HepG2 (cell line): ENCODE data around the gene CXXC5. TPM values are rescaled to one million over a fixed set of nuclear protein-coding genes. Genes with fewer than 3 reads are reported as not detected.

Source experiments
- ATAC-seq: fragments of 200-7000 bp; cut with Tn5 transposase; 3 replicates; pipeline ENCODE4 v1.9.1; 2020; ENCODE audit warnings: mild to moderate bottlenecking, moderate library complexity
- BruUV-seq: library from RNA; stranded (reverse); fragments of 400-500 nt; replicated peaks from 2 replicates; lab custom pipeline; 2021; lab: Mats Ljungman, UMichigan
- CTCF ChIA-PET: fragments of 300-600 bp; formaldehyde crosslinking; extraction: SDS; loops from one replicate; lab custom pipeline; 2021; ENCODE audit warnings: low total read pairs, inconsistent platforms, low intra/inter-chr PET ratio; lab: Yijun Ruan, JAX
- POLR2A ChIA-PET: fragments of 350-600 bp; sonication (Branson Sonifier 250); formaldehyde crosslinking; loops from one replicate; lab custom pipeline; 2020; ENCODE audit warnings: antibody characterized with exemption, inconsistent platforms; lab: Yijun Ruan, JAX
- DNase-seq: peaks from one replicate; pipeline ENCODE4 v3.0.0-alpha.2; 2015; ENCODE audit warnings: low spot score
- FAIRE-seq: peaks from 3 replicates; lab custom pipeline; 2011; peaks lifted over from hg19 to GRCh38; lab: Jason Lieb, UNC
- H2AFZ ChIP-seq: one replicate; pipeline ENCODE4 v1.6.1; 2011; ENCODE audit warnings: low read length, inconsistent platforms
- H3K27ac ChIP-seq: fragments of 300-600 bp; 3 replicates; pipeline ENCODE4 v1.8.0; 2011; ENCODE audit warnings: mixed run types, mild to moderate bottlenecking, mixed read lengths, low read length, inconsistent platforms; ENCODE audit not compliant: insufficient read depth; ENCODE audit errors: extremely low read length
- H3K27me3 ChIP-seq, 2 experiments: fragments of 200-600 bp in 1 of 2; 2 replicates in 1 of 2; 3 replicates in 1 of 2; pipeline versions ENCODE4 v1.6.0 to v1.8.0; 2011; ENCODE audit warnings: low read length in 2 of 2, mild to moderate bottlenecking in 2 of 2, moderate library complexity in 2 of 2, inconsistent platforms in 1 of 2; ENCODE audit not compliant: insufficient read depth in 2 of 2, control insufficient read depth in 1 of 2
- H3K36me3 ChIP-seq, 2 experiments: fragments of 200-600 bp in 1 of 2; replicated peaks in 1 of 2; 2 replicates in 1 of 2; 3 replicates in 1 of 2; pipeline versions ENCODE4 v1.5.1 to v1.8.0; 2011; ENCODE audit warnings: low read length in 2 of 2, inconsistent platforms in 1 of 2; ENCODE audit not compliant: insufficient read depth in 2 of 2, control insufficient read depth in 1 of 2
- H3K4me1 ChIP-seq: 2 replicates; pipeline ENCODE4 v1.5.1; 2012; ENCODE audit warnings: low read length, inconsistent platforms; ENCODE audit not compliant: insufficient read depth
- H3K4me2 ChIP-seq: 2 replicates; pipeline ENCODE4 v1.6.0; 2011; ENCODE audit warnings: low read depth, low read length, inconsistent platforms
- H3K4me3 ChIP-seq, 3 experiments: fragments of 200-600 bp in 1 of 3; sonication (generic), shearing (Covaris generic) in 1 of 3; replicated peaks in 1 of 3; 2 replicates each; pipeline ENCODE4 v1.5.1; 2011 to 2016; ENCODE audit warnings: low read length in 3 of 3, inconsistent platforms in 2 of 3, low read depth in 2 of 3, mild to moderate bottlenecking in 2 of 3, control low read depth in 1 of 3, mixed read lengths in 1 of 3; ENCODE audit not compliant: insufficient read depth in 1 of 3
- H3K79me2 ChIP-seq: one replicate; pipeline ENCODE4 v1.6.1; 2011; ENCODE audit warnings: low read length, inconsistent platforms; ENCODE audit not compliant: insufficient read depth
- H3K9ac ChIP-seq: 2 replicates; pipeline ENCODE4 v1.6.0; 2011; ENCODE audit warnings: mild to moderate bottlenecking, low read depth, low read length, inconsistent platforms; ENCODE audit not compliant: insufficient read depth
- H3K9me3 ChIP-seq: 2 replicates; pipeline ENCODE4 v1.5.1; 2012; ENCODE audit warnings: mild to moderate bottlenecking, low read length
- H4K20me1 ChIP-seq: 2 replicates; pipeline ENCODE4 v1.6.0; 2011; ENCODE audit warnings: inconsistent platforms, mild to moderate bottlenecking, low read length, moderate library complexity; ENCODE audit not compliant: insufficient read depth
- AGO2 ChIP-seq: fragments of 200-400 bp; formaldehyde crosslinking; optimal IDR thresholded peaks from 2 replicates; pipeline ENCODE3; 2017; ENCODE audit warnings: mild to moderate bottlenecking, low read depth, low read length, moderate library complexity
- HDAC6 ChIP-seq: fragments of 200-600 bp; sonication (generic); IDR thresholded peaks from 2 replicates; pipeline ENCODE4 v1.7.0; 2017; ENCODE audit warnings: mild to moderate bottlenecking, antibody characterized with exemption, low read length, low read depth
- HOXA3 ChIP-seq: sonication (generic); formaldehyde crosslinking; IDR thresholded peaks from 2 replicates; pipeline ENCODE4 v1.5.0; 2020; ENCODE audit warnings: missing genetic modification reagents
- KLF12 ChIP-seq: sonication (generic); formaldehyde crosslinking; IDR thresholded peaks from 2 replicates; pipeline ENCODE4 v1.4.0; 2020; ENCODE audit warnings: missing genetic modification reagents, borderline replicate concordance
- MTA3 ChIP-seq: sonication (generic); formaldehyde crosslinking; IDR thresholded peaks from 2 replicates; pipeline ENCODE4 v1.4.0; 2020; ENCODE audit warnings: missing genetic modification reagents
- SRSF1 ChIP-seq: fragments of 200-400 bp; formaldehyde crosslinking; optimal IDR thresholded peaks from 2 replicates; pipeline ENCODE3; 2017; ENCODE audit warnings: mild to moderate bottlenecking, low read depth, low read length, moderate library complexity
- TARDBP ChIP-seq: sonication (generic); formaldehyde crosslinking; IDR thresholded peaks from 2 replicates; pipeline ENCODE4 v1.8.0; 2022; ENCODE audit warnings: mild to moderate bottlenecking, missing genetic modification reagents
- TBX3 ChIP-seq: fragments of 450-650 bp; IDR thresholded peaks from 2 replicates; pipeline ENCODE4 v1.6.1; 2017; ENCODE audit warnings: antibody characterized with exemption, mild to moderate bottlenecking, inconsistent platforms, borderline replicate concordance
- ZMAT5 ChIP-seq: sonication (generic); formaldehyde crosslinking; IDR thresholded peaks from 2 replicates; pipeline ENCODE4 v1.5.0; 2020; ENCODE audit warnings: mild to moderate bottlenecking, low read depth, missing genetic modification reagents, borderline replicate concordance
- ZNF282 ChIP-seq: fragments of 450-650 bp; IDR thresholded peaks from 2 replicates; pipeline ENCODE4 v1.6.1; 2018; ENCODE audit not compliant: partially characterized antibody
- ZNF768 ChIP-seq: sonication (generic); formaldehyde crosslinking; IDR thresholded peaks from 2 replicates; pipeline ENCODE4 v1.4.0; 2020; ENCODE audit warnings: missing genetic modification reagents
- WGBS: methylation state at CpG from one replicate; pipeline ENCODE4 v1.1.6; 2017; ENCODE audit warnings: low lambda C conversion rate; 5-methylcytosine and 5-hydroxymethylcytosine counted together
- in situ Hi-C: cut with HindIII; loops from 2 replicates; pipeline ENCODE4 v1.10.0; 2017; ENCODE audit warnings: low pct_unique_long_range_greater_than_20kb; ENCODE audit not compliant: extremely low pct_ligation_motif_present
- intact Hi-C: fragments of 100-400 bp; cut with micrococcal nuclease; formaldehyde crosslinking; loops from one replicate; pipeline ENCODE4 v1.10.0; 2022; ENCODE audit not compliant: unreplicated experiment
- polyA plus RNA-seq, 8 experiments: library from polyadenylated mRNA; depleted of rRNA in 3 of 8; stranded (reverse) in 7 of 8; unstranded in 1 of 8; fragments of >200 nt; fragmentation: Illumina TruSeq in 4 of 8; extraction: Trizol in 4 of 8; gene quantifications; 2 replicates each; pipeline versions ENCODE4 v1.2.1 to v1.2.3, GENCODE V29; 2011 to 2016; ENCODE audit warnings: low read depth in 4 of 8, missing spikeins in 1 of 8, mixed read lengths in 1 of 8; ENCODE audit not compliant: insufficient read depth in 1 of 8
- total RNA-seq, 5 experiments: library from RNA; depleted of rRNA; stranded (reverse); fragments of >200 nt; fragmentation: Illumina TruSeq; extraction: Trizol; gene quantifications; 2 replicates each; pipeline ENCODE4 v1.2.3, GENCODE V29; 2016; ENCODE audit warnings: low read depth in 1 of 5
- TF ChIP-seq, protein P1 (sequence below): sonication (generic); formaldehyde crosslinking; IDR thresholded peaks from 2 replicates; pipeline ENCODE4 v1.8.1; 2023; ENCODE audit warnings: mild to moderate bottlenecking, missing genetic modification reagents, borderline replicate concordance
- TF ChIP-seq, protein P2 (sequence below): sonication (generic); formaldehyde crosslinking; IDR thresholded peaks from 2 replicates; pipeline ENCODE4 v1.5.1; 2020; ENCODE audit warnings: missing genetic modification reagents, mild to moderate bottlenecking, borderline replicate concordance

Gene CXXC5
- total and polyA plus RNA-seq, 2 of the 13 experiments (the other 11 are each of a cell fraction or from before 2014, with no cell fraction given), result 32.3 to 33.0 TPM

- H3K27ac ChIP-seq, result no peak overlapping the region
- H3K79me2 ChIP-seq, result peaks cover 94% of the 10 kb centered on the region
- WGBS, result 96% methylated on average over 5 of the region's 13 CpGs
- CTCF ChIA-PET, result no interaction called here
- DNase-seq (no peak), ATAC-seq (no peak), FAIRE-seq (no peak)
- no peaks in the 10 kb centered on the region for H3K27me3 ChIP-seq
- in situ Hi-C loops, result no loop called here
- POLR2A ChIA-PET, result interaction anchor here (0.7 kb wide), 1 partner anchor 10 kb away, joined by 3 read pairs; no protein-coding TSS in a partner anchor
- BruUV-seq, result no TSS peak
- intact Hi-C loops, result no loop called here
- H3K36me3 ChIP-seq, result peaks cover 11 to 25% of the 10 kb centered on the region in 2 experiments
- H3K4me1 ChIP-seq, result peaks cover 78% of the 10 kb centered on the region
- no peaks in the 10 kb centered on the region for H3K9me3 ChIP-seq
- H3K4me2 ChIP-seq, result no peak overlapping the region
- TF ChIP-seq KLF12 (CRISPR knock-in tag) (no peak), ZMAT5 (CRISPR knock-in tag) (no peak), AGO2 (peak; percentile 76), MTA3 (no peak)
- TF ChIP-seq, all 625 proteins: peak for 1
- no peak overlapping the region for H3K9ac ChIP-seq
- peaks cover 77% of the 10 kb centered on the region for H4K20me1 ChIP-seq
- H2AFZ ChIP-seq, result no peak overlapping the region
- H3K4me3 ChIP-seq, result no peak overlapping the region
Measured at GRCh38 chr5:139659695-139660101, 11.5 kb downstream of the CXXC5 start.

DNA sequence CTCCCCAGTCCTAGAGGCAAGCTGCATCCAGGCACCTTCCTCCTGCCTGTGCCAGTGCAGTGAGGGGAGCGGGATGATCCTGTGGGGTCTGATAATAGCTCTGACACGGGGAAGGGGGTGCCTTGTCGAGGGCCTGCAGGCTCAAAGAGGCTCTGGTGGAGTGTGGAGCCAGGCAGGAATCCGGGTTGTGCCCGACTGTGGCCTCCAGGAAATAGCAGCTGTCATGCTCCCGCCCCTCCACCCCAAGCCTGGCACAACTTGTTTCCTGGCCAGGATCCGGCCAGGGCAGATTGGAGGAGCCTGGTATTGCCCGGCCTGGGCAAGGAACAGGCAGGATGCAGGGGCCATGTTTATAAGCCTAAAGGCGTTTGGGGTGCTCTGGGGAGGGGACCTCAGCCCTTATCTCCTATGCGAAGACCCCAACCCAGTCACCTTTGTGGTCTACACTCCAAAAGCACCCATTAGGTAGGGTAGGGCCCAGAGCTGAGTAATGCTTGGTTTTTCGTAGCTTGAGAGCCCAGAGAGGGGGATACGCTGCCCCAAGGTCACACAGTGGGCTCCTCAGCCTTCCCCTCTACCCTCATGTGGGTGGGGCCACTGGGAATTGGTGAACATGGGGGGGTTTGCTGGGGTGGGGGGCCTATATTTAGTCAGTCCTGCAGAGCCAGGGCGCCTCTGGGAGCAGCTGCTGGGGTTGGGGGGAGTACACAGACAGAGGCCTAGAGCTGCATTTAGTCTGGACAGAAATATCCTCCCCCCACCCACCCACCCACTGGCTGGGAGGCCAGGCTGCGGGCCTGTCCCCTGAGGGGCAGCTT, 12.2 kb downstream of the CXXC5 start:
- FAIRE-seq, result no peak
- TF ChIP-seq HOXA3 (CRISPR knock-in tag) (no peak), TARDBP (no peak), HDAC6 (no peak), ZNF282 (no peak), ZNF768 (CRISPR knock-in tag) (peak; percentile 69; the same call in 1 of the 2 replicates), SRSF1 (no peak), TBX3 (no peak), AGO2 (peak; percentile 38)
- TF ChIP-seq, protein P1, sequence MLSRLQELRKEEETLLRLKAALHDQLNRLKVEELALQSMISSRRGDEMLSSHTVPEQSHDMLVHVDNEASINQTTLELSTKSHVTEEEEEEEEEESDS (CRISPR knock-in tag), result no peak
- TF ChIP-seq, protein P2, sequence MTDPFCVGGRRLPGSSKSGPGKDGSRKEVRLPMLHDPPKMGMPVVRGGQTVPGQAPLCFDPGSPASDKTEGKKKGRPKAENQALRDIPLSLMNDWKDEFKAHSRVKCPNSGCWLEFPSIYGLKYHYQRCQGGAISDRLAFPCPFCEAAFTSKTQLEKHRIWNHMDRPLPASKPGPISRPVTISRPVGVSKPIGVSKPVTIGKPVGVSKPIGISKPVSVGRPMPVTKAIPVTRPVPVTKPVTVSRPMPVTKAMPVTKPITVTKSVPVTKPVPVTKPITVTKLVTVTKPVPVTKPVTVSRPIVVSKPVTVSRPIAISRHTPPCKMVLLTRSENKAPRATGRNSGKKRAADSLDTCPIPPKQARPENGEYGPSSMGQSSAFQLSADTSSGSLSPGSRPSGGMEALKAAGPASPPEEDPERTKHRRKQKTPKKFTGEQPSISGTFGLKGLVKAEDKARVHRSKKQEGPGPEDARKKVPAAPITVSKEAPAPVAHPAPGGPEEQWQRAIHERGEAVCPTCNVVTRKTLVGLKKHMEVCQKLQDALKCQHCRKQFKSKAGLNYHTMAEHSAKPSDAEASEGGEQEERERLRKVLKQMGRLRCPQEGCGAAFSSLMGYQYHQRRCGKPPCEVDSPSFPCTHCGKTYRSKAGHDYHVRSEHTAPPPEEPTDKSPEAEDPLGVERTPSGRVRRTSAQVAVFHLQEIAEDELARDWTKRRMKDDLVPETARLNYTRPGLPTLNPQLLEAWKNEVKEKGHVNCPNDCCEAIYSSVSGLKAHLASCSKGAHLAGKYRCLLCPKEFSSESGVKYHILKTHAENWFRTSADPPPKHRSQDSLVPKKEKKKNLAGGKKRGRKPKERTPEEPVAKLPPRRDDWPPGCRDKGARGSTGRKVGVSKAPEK (CRISPR knock-in tag), result no peak

More for the DNA sequence above, 12.2 kb downstream of the CXXC5 start:
- no peaks in the 10 kb centered on the region for H3K27me3 ChIP-seq
- intact Hi-C loops, result no loop called here
- peaks cover 94% of the 10 kb centered on the region for H3K79me2 ChIP-seq
- H3K4me1 ChIP-seq, result peaks cover 72% of the 10 kb centered on the region
- peaks cover 78% of the 10 kb centered on the region for H4K20me1 ChIP-seq
- no peak overlapping the region for H3K4me3 ChIP-seq
- BruUV-seq, result no TSS peak
- DNase-seq, result no peak
- H3K4me2 ChIP-seq, result no peak overlapping the region
- 88% methylated on average over 6 of the region's 14 CpGs for WGBS
- H3K36me3 ChIP-seq, result peaks cover 14 to 27% of the 10 kb centered on the region in 2 experiments
- H3K9ac ChIP-seq, result no peak overlapping the region
- ChIA-PET POLR2A (interaction anchor here (0.7 kb wide), 1 partner anchor 10 kb away, joined by 3 read pairs; no protein-coding TSS in a partner anchor), CTCF (no interaction called here)
- no peaks in the 10 kb centered on the region for H3K9me3 ChIP-seq
- in situ Hi-C loops, result no loop called here
- no peak overlapping the region for H3K27ac ChIP-seq
- ATAC-seq, result no peak
- no peak overlapping the region for H2AFZ ChIP-seq
